Measurements from ENCODE around the gene PACRG. TPM values are rescaled to one million over a fixed set of nuclear protein-coding genes. Genes with fewer than 3 reads are reported as not detected.

Gene PACRG
- total and polyA plus RNA-seq, 10 of the 15 experiments (the other 5 are each of a cell fraction or from before 2014, with no cell fraction given), result not detected

DNA sequence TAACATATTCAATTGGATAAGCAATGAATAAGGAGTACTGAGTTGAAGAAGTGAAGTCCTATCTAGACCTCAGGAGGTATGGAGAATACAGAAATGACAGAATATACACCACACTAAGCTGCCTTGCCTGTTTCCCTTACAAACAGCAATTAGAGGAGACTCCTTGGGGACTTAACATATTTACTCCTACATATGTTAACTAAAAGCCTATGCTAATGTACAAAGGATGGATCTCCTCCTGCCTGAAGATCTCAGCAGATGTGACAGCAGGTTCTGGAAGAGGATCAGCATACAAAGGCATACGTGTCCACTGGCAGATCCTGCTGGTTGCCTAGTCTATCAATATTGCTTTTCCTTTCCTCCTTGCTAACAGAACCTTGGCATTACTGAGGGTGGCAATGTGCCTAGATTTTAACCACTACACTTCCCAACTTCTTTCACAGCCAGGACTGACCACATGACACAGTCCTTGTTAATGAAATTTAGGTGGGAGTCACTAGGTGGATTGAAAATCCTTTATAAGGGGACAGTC, 29.8 kb upstream of the PACRG start:
- intact Hi-C loops (cut with micrococcal nuclease; ENCODE audit: unreplicated experiment) (no loop called here), in situ Hi-C loops (cut with MboI) (no loop called here)
- no peaks in the 10 kb centered on the region for H4K20me1 ChIP-seq (ENCODE audit: control insufficient read depth, insufficient read depth)
- H3K4me3 ChIP-seq, result no peak overlapping the region
- H3K36me3 ChIP-seq (ENCODE audit: control insufficient read depth in 2 of 2, insufficient read depth in 2 of 2, low read length in 1 of 2), result no peaks in the 10 kb centered on the region
- no peaks in the 10 kb centered on the region for H3K4me1 ChIP-seq (ENCODE audit: control insufficient read depth, insufficient read depth, low read length)
- 15% methylated on average over 1 of the region's 1 CpG for WGBS (ENCODE audit: insufficient coverage, insufficient replicate concordance, low lambda C conversion rate, missing lambda C conversion rate)
- ChIA-PET POLR2A (no interaction called here), RAD21 (ENCODE audit: unreplicated experiment) (no interaction called here), CTCF (no interaction called here), SMC1A (ENCODE audit: uncharacterized antibody, unreplicated experiment) (no interaction called here)
- H3K9me3 ChIP-seq (replicated peaks; ENCODE audit: control insufficient read depth, insufficient read depth, low read length), result no peaks in the 10 kb centered on the region
- DNase-seq (ENCODE audit: low read depth, low spot score) (no peak), ATAC-seq (no peak), FAIRE-seq (no peak)
- no peak overlapping the region for H2AFZ ChIP-seq (ENCODE audit: control insufficient read depth, low read depth, low read length)
- no peaks in the 10 kb centered on the region for H3K27me3 ChIP-seq (replicated peaks in 1 of 2; ENCODE audit: control insufficient read depth in 2 of 2, insufficient read depth in 2 of 2, low read length in 1 of 2)
- TF ChIP-seq POLR2A (IDR thresholded peaks at IDR 0.05; ENCODE audit: low read depth, low read length), result no peak
- TF ChIP-seq CBX3 (IDR thresholded peaks at IDR 0.05; ENCODE audit: borderline replicate concordance, low read depth), result no peak
- TF ChIP-seq ATF3 (IDR thresholded peaks at IDR 0.05; ENCODE audit: borderline replicate concordance, extremely low read depth, low read depth, low read length), result no peak
- no peak for TF ChIP-seq ATF2 (IDR thresholded peaks at IDR 0.05; ENCODE audit: low read length)
- TF ChIP-seq ZNF207 (IDR thresholded peaks at IDR 0.05; ENCODE audit: borderline replicate concordance), result no peak
- TF ChIP-seq GABPA (IDR thresholded peaks at IDR 0.05; ENCODE audit: low read depth), result no peak
- TF ChIP-seq ZBTB33 (IDR thresholded peaks at IDR 0.05), result no peak
- no peak for TF ChIP-seq ZBTB11 (CRISPR knock-in tag; IDR thresholded peaks at IDR 0.05)
- TF ChIP-seq SMAD1 (IDR thresholded peaks at IDR 0.05; ENCODE audit: low read depth, partially characterized antibody), result no peak
- TF ChIP-seq, protein P1, sequence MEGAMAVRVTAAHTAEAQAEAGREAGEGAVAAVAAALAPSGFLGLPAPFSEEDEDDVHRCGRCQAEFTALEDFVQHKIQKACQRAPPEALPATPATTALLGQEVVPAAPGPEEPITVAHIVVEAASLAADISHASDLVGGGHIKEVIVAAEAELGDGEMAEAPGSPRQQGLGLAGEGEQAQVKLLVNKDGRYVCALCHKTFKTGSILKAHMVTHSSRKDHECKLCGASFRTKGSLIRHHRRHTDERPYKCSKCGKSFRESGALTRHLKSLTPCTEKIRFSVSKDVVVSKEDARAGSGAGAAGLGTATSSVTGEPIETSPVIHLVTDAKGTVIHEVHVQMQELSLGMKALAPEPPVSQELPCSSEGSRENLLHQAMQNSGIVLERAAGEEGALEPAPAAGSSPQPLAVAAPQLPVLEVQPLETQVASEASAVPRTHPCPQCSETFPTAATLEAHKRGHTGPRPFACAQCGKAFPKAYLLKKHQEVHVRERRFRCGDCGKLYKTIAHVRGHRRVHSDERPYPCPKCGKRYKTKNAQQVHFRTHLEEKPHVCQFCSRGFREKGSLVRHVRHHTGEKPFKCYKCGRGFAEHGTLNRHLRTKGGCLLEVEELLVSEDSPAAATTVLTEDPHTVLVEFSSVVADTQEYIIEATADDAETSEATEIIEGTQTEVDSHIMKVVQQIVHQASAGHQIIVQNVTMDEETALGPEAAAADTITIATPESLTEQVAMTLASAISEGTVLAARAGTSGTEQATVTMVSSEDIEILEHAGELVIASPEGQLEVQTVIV (IDR thresholded peaks at IDR 0.05; ENCODE audit: borderline replicate concordance, partially characterized antibody), result no peak
- no peak for TF ChIP-seq FOXK2 (IDR thresholded peaks at IDR 0.05)
- no peak overlapping the region for H3K4me2 ChIP-seq (ENCODE audit: control insufficient read depth, insufficient read depth)
- no peak overlapping the region for H3K27ac ChIP-seq (ENCODE audit: control insufficient read depth, insufficient read depth)
- no peaks in the 10 kb centered on the region for H3K79me2 ChIP-seq (ENCODE audit: control insufficient read depth, insufficient read depth, low read length)
- no peak overlapping the region for H3K9ac ChIP-seq (ENCODE audit: control insufficient read depth, insufficient read depth, low read length)
- BruUV-seq (replicated peaks), result no TSS peak
